Ishikawa (cell line): ENCODE results near the gene PTPRD.

Experiments
- CEBPB ChIP-seq: IDR thresholded peaks from 2 replicates; pipeline ENCODE4 v1.6.1; 2012
- CREB1 ChIP-seq: IDR thresholded peaks from 2 replicates; pipeline ENCODE4 v1.6.1; 2012; ENCODE audit warnings: low read depth
- EGR1 ChIP-seq: IDR thresholded peaks from 2 replicates; pipeline ENCODE4 v1.6.1; 2012
- EP300 ChIP-seq: IDR thresholded peaks from 2 replicates; pipeline ENCODE4 v1.6.1; 2012; ENCODE audit warnings: borderline replicate concordance
- FOXM1 ChIP-seq: IDR thresholded peaks from 2 replicates; pipeline ENCODE4 v1.6.1; 2012; ENCODE audit warnings: low read depth, borderline replicate concordance
- MAX ChIP-seq: IDR thresholded peaks from 2 replicates; pipeline ENCODE4 v1.6.1; 2012
- NFIC ChIP-seq: IDR thresholded peaks from 2 replicates; pipeline ENCODE4 v1.6.1; 2012
- RAD21 ChIP-seq: IDR thresholded peaks from 2 replicates; pipeline ENCODE4 v1.6.1; 2012; ENCODE audit warnings: low read depth
- REST ChIP-seq: IDR thresholded peaks from 2 replicates; pipeline ENCODE4 v1.6.1; 2012; ENCODE audit warnings: low read depth, mild to moderate bottlenecking
- TAF1 ChIP-seq: IDR thresholded peaks from 2 replicates; pipeline ENCODE4 v1.6.1; 2012; ENCODE audit warnings: low read depth, mild to moderate bottlenecking
- TCF12 ChIP-seq: IDR thresholded peaks from 2 replicates; pipeline ENCODE4 v1.6.1; 2012; ENCODE audit warnings: low read depth
- TEAD4 ChIP-seq: IDR thresholded peaks from 2 replicates; pipeline ENCODE4 v1.6.1; 2012
- USF1 ChIP-seq: IDR thresholded peaks from 2 replicates; pipeline ENCODE4 v1.6.1; 2012
- YY1 ChIP-seq: IDR thresholded peaks from 2 replicates; pipeline ENCODE4 v1.6.1; 2012; ENCODE audit warnings: low read depth
- ZBTB7A ChIP-seq: IDR thresholded peaks from 2 replicates; pipeline ENCODE4 v1.6.1; 2012; ENCODE audit warnings: low read depth

Gene PTPRD

GRCh38 chr9:8382777-8383527, 2229.8 kb downstream of the PTPRD start:
- no peak for TF ChIP-seq ZBTB7A
- TF ChIP-seq EP300: no peak
- no peak for TF ChIP-seq TEAD4
- TF ChIP-seq TCF12: no peak
- no peak for TF ChIP-seq USF1
- TF ChIP-seq CREB1: no peak
- TF ChIP-seq YY1: no peak
- no peak for TF ChIP-seq FOXM1
- no peak for TF ChIP-seq MAX
- no peak for TF ChIP-seq RAD21
- no peak for TF ChIP-seq CEBPB
- TF ChIP-seq TAF1: no peak
- TF ChIP-seq EGR1: no peak
- no peak for TF ChIP-seq REST
- no peak for TF ChIP-seq NFIC

- TF ChIP-seq TCF12 (no peak), CEBPB (no peak), RAD21 (no peak), FOXM1 (no peak), MAX (no peak), TAF1 (no peak), REST (no peak), USF1 (no peak), EP300 (no peak), ZBTB7A (no peak), YY1 (no peak), TEAD4 (no peak), CREB1 (no peak), NFIC (no peak), EGR1 (no peak)
Observed at GRCh38 chr9:8382266-8382665, 2230.5 kb downstream of the PTPRD start.

GRCh38 chr9:8381601-8382000, 2231.2 kb downstream of the PTPRD start:
- TF ChIP-seq NFIC: no peak
- no peak for TF ChIP-seq TEAD4
- TF ChIP-seq YY1: no peak
- TF ChIP-seq TAF1: no peak
- TF ChIP-seq FOXM1: no peak
- no peak for TF ChIP-seq ZBTB7A
- no peak for TF ChIP-seq EGR1
- no peak for TF ChIP-seq TCF12
- TF ChIP-seq USF1: no peak
- TF ChIP-seq RAD21: no peak
- no peak for TF ChIP-seq CEBPB
- TF ChIP-seq EP300: no peak
- TF ChIP-seq CREB1: no peak
- no peak for TF ChIP-seq REST
- no peak for TF ChIP-seq MAX

GRCh38 chr9:8374471-8374870, 2238.3 kb downstream of the PTPRD start:
- TF ChIP-seq RAD21: no peak
- no peak for TF ChIP-seq USF1
- TF ChIP-seq REST: no peak
- no peak for TF ChIP-seq CEBPB
- TF ChIP-seq EGR1: no peak
- TF ChIP-seq TAF1: no peak
- TF ChIP-seq ZBTB7A: no peak
- TF ChIP-seq CREB1: no peak
- no peak for TF ChIP-seq EP300
- no peak for TF ChIP-seq NFIC
- no peak for TF ChIP-seq TCF12
- TF ChIP-seq YY1: no peak
- TF ChIP-seq MAX: no peak
